SK-N-SH (cell line): ENCODE measurements around the gene ANKRD10. TPM values are rescaled to one million over a fixed set of nuclear protein-coding genes. Genes with fewer than 3 reads are reported as not detected.

Source experiments
- CTCF ChIA-PET: fragments of 300-600, 350-600 bp; formaldehyde crosslinking; extraction: SDS; loops from one replicate; lab custom pipeline; 2021; lab: Yijun Ruan, JAX
- POLR2A ChIA-PET: fragments of 350-600 bp; sonication (Branson Sonifier 250); formaldehyde crosslinking; extraction: SDS; loops from one replicate; lab custom pipeline; 2020; ENCODE audit warnings: antibody characterized with exemption, inconsistent platforms; lab: Yijun Ruan, JAX
- DNase-seq: peaks from one replicate; pipeline ENCODE4 v3.0.0; 2012
- H2AFZ ChIP-seq: fragments of 200-600 bp; sonication (generic); 2 replicates; pipeline ENCODE4 v1.8.1; 2016; ENCODE audit warnings: antibody characterized with exemption, mild to moderate bottlenecking, low read depth
- H3F3A ChIP-seq: fragments of 200-600 bp; sonication (generic); replicated peaks from 2 replicates; pipeline ENCODE3; 2016; ENCODE audit warnings: antibody characterized with exemption, mild to moderate bottlenecking; ENCODE audit not compliant: insufficient read depth
- H3K27ac ChIP-seq, 2 experiments: fragments of 200-500 bp in 1 of 2; fragments of 200-600 bp in 1 of 2; sonication (Bioruptor generic) in 1 of 2; sonication (generic), shearing (Covaris generic) in 1 of 2; 2 replicates each; pipeline versions ENCODE4 v1.5.1 to v1.6.1; 2014 to 2016; ENCODE audit warnings: low read depth in 2 of 2, inconsistent platforms in 1 of 2, low read length in 1 of 2, mild to moderate bottlenecking in 1 of 2, mixed read lengths in 1 of 2
- H3K27me3 ChIP-seq: fragments of 200-600 bp; sonication (generic), shearing (Covaris generic); 2 replicates; pipeline ENCODE4 v1.6.1; 2016; ENCODE audit warnings: mixed run types; ENCODE audit not compliant: insufficient read depth
- H3K36me3 ChIP-seq, 2 experiments: fragments of 200-500 bp in 1 of 2; fragments of 200-600 bp in 1 of 2; sonication (Bioruptor generic) in 1 of 2; sonication (generic) in 1 of 2; replicated peaks in 1 of 2; 2 replicates each; pipeline versions ENCODE3 to v1.5.1; 2014 to 2016; ENCODE audit warnings: low read length in 1 of 2, mild to moderate bottlenecking in 1 of 2; ENCODE audit not compliant: insufficient read depth in 2 of 2, control insufficient read depth in 1 of 2
- H3K4me1 ChIP-seq, 2 experiments: fragments of 200-500 bp in 1 of 2; fragments of 200-600 bp in 1 of 2; sonication (Bioruptor generic) in 1 of 2; sonication (generic), shearing (Covaris generic) in 1 of 2; 2 replicates each; pipeline versions ENCODE4 v1.5.1 to v1.6.1; 2014 to 2016; ENCODE audit warnings: low read depth in 1 of 2, low read length in 1 of 2, mixed run types in 1 of 2; ENCODE audit not compliant: insufficient read depth in 2 of 2, control insufficient read depth in 1 of 2
- H3K4me2 ChIP-seq: fragments of 200-600 bp; sonication (generic), shearing (Covaris generic); 2 replicates; pipeline ENCODE4 v1.6.1; 2017; ENCODE audit warnings: mixed run types
- H3K4me3 ChIP-seq, 2 experiments: fragments of 200-500 bp in 1 of 2; fragments of 200-600 bp in 1 of 2; sonication (Bioruptor generic) in 1 of 2; sonication (generic), shearing (Covaris generic) in 1 of 2; 2 replicates each; pipeline versions ENCODE4 v1.5.1 to v1.8.1; 2014 to 2016; ENCODE audit warnings: low read depth in 2 of 2, inconsistent platforms in 1 of 2, low read length in 1 of 2, mild to moderate bottlenecking in 1 of 2, mixed read lengths in 1 of 2, moderate library complexity in 1 of 2
- H3K79me2 ChIP-seq: fragments of 200-600 bp; sonication (generic); 2 replicates; pipeline ENCODE4 v1.8.1; 2017; ENCODE audit warnings: mild to moderate bottlenecking; ENCODE audit not compliant: insufficient read depth
- H3K9ac ChIP-seq: fragments of 200-600 bp; sonication (generic); 2 replicates; pipeline ENCODE4 v1.6.1; 2017; ENCODE audit warnings: mixed run types
- H3K9me2 ChIP-seq: fragments of 200-600 bp; sonication (generic); 2 replicates; pipeline ENCODE4 v1.6.1; 2017; ENCODE audit warnings: mixed run types
- H3K9me3 ChIP-seq: fragments of 200-600 bp; sonication (generic); 2 replicates; pipeline ENCODE4 v1.6.1; 2017; ENCODE audit warnings: mixed run types, mild to moderate bottlenecking, moderate library complexity
- H4K20me1 ChIP-seq: fragments of 200-600 bp; sonication (generic); 2 replicates; pipeline ENCODE4 v1.6.1; 2017; ENCODE audit warnings: mild to moderate bottlenecking, mixed run types; ENCODE audit not compliant: insufficient read depth
- FOXM1 ChIP-seq: IDR thresholded peaks from 2 replicates; pipeline ENCODE4 v1.4.0; 2012; ENCODE audit warnings: low read depth, mild to moderate bottlenecking
- MEF2A ChIP-seq: IDR thresholded peaks from 2 replicates; pipeline ENCODE4 v1.4.0; 2012; ENCODE audit warnings: low read depth, borderline replicate concordance
- NRF1 ChIP-seq: IDR thresholded peaks from 2 replicates; pipeline ENCODE4 v1.6.1; 2012; ENCODE audit warnings: low read depth, mild to moderate bottlenecking, low read length
- POLR2AphosphoS5 ChIP-seq: IDR thresholded peaks from 2 replicates; pipeline ENCODE4 v1.6.1; 2012; ENCODE audit warnings: low read depth, low read length
- RCOR1 ChIP-seq: fragments of 150-350 bp; IDR thresholded peaks from 2 replicates; pipeline ENCODE4 v1.6.1; 2017; ENCODE audit warnings: antibody characterized with exemption, low read length
- TAF1 ChIP-seq: IDR thresholded peaks from 2 replicates; pipeline ENCODE4 v1.6.1; 2012; ENCODE audit warnings: low read depth, mild to moderate bottlenecking, low read length, moderate library complexity, borderline replicate concordance
- WGBS: methylation state at CpG from one replicate; pipeline ENCODE4 v1.1.6; 2017; ENCODE audit warnings: low lambda C conversion rate; 5-methylcytosine and 5-hydroxymethylcytosine counted together
- polyA plus RNA-seq, 3 experiments: library from polyadenylated mRNA; depleted of rRNA; stranded (reverse); fragments of >200 nt; gene quantifications; 2 replicates each; pipeline ENCODE4 v1.2.3, GENCODE V29; 2012
- TF ChIP-seq, protein P1 (sequence below): fragments of 200-600 bp; sonication (generic); IDR thresholded peaks from 2 replicates; pipeline ENCODE4 v1.6.1; 2017; ENCODE audit warnings: antibody characterized with exemption, mild to moderate bottlenecking, moderate library complexity

Gene ANKRD10
- polyA plus RNA-seq, 1 of the 3 experiments (the other 2 are of a cell fraction) = 53.2 TPM

DNA sequence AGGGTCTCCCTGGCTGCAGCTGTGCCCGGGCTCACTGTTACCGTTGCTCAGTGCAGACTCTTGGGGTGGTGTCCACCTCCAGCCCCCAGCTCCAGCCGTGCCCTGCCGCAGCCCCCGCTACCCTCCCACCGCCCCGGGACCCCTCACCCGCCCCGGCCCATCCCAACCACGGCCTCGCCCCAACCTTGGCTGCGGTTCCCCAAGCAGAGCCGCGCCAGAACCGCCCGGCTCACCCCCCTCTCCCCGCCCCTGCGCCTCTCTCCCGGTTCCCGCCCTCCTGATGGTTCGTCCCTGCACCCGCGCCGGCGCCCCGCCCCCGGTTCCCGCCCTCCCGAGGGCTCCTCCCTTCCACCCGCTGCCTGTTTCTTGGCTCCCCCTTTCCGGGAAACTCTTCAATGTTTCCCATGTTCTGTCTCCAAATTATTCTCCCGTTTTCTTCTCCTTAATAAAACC lies 40.3 kb downstream of the ANKRD10 start:
- POLR2A ChIA-PET = no interaction called here
- no peaks in the 10 kb centered on the region for H3K9me2 ChIP-seq
- H3K27ac ChIP-seq = no peak overlapping the region; a peak in 1 of 4 replicates
- peak; percentile 96 for DNase-seq
- H2AFZ ChIP-seq = peak overlapping the region; percentile 92
- peak overlapping the region; percentile 29 to 42 for H3K4me3 ChIP-seq
- no peaks in the 10 kb centered on the region for H4K20me1 ChIP-seq
- no peaks in the 10 kb centered on the region for H3K9me3 ChIP-seq
- CTCF ChIA-PET = no interaction called here
- H3K4me1 ChIP-seq = peaks cover 15 to 20% of the 10 kb centered on the region in 2 experiments; a peak in 3 of 4 replicates
- H3K9ac ChIP-seq = peak overlapping the region; percentile 48; the same call in 1 of the 2 replicates
- H3K27me3 ChIP-seq = no peaks in the 10 kb centered on the region
- no peaks in the 10 kb centered on the region for H3K36me3 ChIP-seq
- no peak; the same call in 1 of the 2 replicates for TF ChIP-seq POLR2AphosphoS5
- TF ChIP-seq NRF1 = peak; percentile 43
- peaks cover 3% of the 10 kb centered on the region for H3F3A ChIP-seq
- H3K4me2 ChIP-seq = peak overlapping the region; percentile 67
- H3K79me2 ChIP-seq = no peaks in the 10 kb centered on the region
- WGBS = 4% methylated on average over 22 of the region's 32 CpGs

DNA sequence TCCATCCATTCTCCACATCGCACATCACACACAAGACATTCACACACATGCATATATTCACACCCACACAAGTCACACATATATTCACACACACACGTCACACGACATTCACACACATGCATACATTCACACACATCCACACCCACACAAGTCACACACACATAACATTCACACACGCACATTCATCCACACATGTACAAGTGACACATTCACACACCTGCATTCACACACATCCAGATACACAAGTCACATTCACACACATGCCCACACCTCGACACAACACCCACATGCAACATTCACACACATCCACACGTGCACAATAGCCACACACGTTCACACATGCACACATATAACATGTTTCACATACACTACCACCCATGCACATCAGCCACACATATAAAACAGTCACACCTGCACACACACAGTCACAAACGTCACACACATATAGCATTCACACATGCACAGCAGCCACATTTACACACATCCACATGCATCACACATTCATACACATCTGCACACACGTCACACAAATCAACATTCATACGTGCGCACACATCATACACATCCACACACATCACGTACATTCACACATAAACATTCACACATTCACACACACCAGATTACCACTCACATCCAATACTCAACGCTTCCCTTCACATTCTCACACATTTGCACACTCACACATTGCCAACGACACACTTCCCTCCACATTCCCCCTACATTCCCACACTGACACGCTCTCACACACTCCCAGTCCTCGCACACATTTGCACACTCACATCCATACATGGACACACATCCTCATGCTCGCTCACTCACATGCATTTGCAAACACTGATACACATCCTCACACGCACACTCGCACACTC lies 41.0 kb downstream of the ANKRD10 start:
- DNase-seq = no peak
- H3K79me2 ChIP-seq = no peaks in the 10 kb centered on the region
- H3K9me2 ChIP-seq = no peaks in the 10 kb centered on the region
- H3K4me3 ChIP-seq = peak overlapping the region; percentile 29 to 42
- peak overlapping the region; percentile 92; the same call in 1 of the 2 replicates for H2AFZ ChIP-seq
- POLR2A ChIA-PET = no interaction called here
- no peaks in the 10 kb centered on the region for H4K20me1 ChIP-seq
- H3K27me3 ChIP-seq = no peaks in the 10 kb centered on the region
- no peaks in the 10 kb centered on the region for H3K36me3 ChIP-seq
- H3K27ac ChIP-seq = no peak overlapping the region
- CTCF ChIA-PET = no interaction called here
- no peak for TF ChIP-seq MEF2A
- H3K9me3 ChIP-seq = no peaks in the 10 kb centered on the region
- no peaks in the 10 kb centered on the region for H3F3A ChIP-seq
- peak overlapping the region; percentile 48; the same call in 1 of the 2 replicates for H3K9ac ChIP-seq
- peak overlapping the region; percentile 67 for H3K4me2 ChIP-seq
- 72% methylated on average over 19 of the region's 19 CpGs for WGBS
- H3K4me1 ChIP-seq = peaks cover 14 to 20% of the 10 kb centered on the region in 2 experiments; a peak in 3 of 4 replicates

DNA sequence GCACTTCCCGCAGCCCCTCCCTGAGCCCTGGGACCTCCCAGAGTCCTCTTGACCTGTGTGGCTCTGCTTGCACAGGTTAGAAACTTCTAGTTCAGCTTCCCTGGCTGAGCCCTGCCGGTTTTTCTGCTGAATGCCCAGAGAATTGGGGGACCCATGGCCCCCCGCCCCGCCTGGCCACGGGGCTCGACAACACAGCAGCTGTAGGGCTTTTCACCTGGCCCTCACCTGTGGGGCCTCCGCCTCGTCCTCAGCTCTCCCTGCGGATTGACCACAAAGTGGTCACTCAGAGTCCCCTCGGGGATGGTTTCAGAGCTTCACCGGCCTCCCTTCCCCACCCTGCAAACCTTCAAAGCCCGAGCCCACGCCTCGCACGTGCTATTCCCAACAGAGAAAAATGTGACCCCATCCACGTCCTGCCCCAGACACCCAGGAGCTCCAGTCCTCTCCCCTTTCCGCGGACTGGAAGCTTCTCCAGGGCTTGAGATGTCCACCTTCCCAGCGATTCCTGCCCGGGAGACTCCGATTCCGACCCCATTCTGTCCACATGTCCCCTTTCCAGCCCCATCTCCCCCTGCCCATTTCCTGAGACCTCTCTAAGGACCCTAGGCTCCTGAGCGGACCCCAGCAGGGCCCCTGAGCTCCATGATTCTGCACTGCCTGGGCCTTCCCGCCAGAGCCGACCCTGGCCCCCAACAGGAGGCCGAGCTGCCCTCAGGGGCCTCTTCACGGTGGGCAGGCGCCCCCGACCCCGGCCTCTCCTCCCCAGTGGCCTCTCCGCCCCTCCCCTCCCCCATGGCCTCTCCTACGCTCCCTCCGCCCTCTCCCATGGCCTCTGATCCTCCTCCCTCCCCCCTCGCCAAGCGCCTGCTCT lies 41.9 kb downstream of the ANKRD10 start:
- Histone ChIP-seq H3K36me3 (no peaks in the 10 kb centered on the region), H3K27me3 (no peaks in the 10 kb centered on the region), H3K9ac (no peak overlapping the region), H3K27ac (no peak overlapping the region), H3K9me3 (no peaks in the 10 kb centered on the region), H2AFZ (no peak overlapping the region), H4K20me1 (no peaks in the 10 kb centered on the region), H3K4me3 (no peak overlapping the region), H3K9me2 (no peaks in the 10 kb centered on the region), H3F3A (no peaks in the 10 kb centered on the region), H3K4me2 (no peak overlapping the region; the same call in 1 of the 2 replicates), H3K4me1 (peaks cover 14 to 20% of the 10 kb centered on the region in 2 experiments; a peak in 3 of 4 replicates), H3K79me2 (no peaks in the 10 kb centered on the region)
- ChIA-PET POLR2A (no interaction called here), CTCF (interaction anchor here (1.2 to 1.3 kb wide), 2 partner anchors 14 to 20 kb away, joined by 3 read pairs; no protein-coding TSS in a partner anchor)
- DNase-seq = no peak
- 92% methylated on average over 27 of the region's 35 CpGs for WGBS
- no peak for TF ChIP-seq RCOR1
- no peak for TF ChIP-seq TAF1
- TF ChIP-seq, protein P1, sequence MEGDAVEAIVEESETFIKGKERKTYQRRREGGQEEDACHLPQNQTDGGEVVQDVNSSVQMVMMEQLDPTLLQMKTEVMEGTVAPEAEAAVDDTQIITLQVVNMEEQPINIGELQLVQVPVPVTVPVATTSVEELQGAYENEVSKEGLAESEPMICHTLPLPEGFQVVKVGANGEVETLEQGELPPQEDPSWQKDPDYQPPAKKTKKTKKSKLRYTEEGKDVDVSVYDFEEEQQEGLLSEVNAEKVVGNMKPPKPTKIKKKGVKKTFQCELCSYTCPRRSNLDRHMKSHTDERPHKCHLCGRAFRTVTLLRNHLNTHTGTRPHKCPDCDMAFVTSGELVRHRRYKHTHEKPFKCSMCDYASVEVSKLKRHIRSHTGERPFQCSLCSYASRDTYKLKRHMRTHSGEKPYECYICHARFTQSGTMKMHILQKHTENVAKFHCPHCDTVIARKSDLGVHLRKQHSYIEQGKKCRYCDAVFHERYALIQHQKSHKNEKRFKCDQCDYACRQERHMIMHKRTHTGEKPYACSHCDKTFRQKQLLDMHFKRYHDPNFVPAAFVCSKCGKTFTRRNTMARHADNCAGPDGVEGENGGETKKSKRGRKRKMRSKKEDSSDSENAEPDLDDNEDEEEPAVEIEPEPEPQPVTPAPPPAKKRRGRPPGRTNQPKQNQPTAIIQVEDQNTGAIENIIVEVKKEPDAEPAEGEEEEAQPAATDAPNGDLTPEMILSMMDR = no peak
- TF ChIP-seq FOXM1 = no peak
- TF ChIP-seq, all 33 proteins: peak for 0
